IMR-90 (cell line): ENCODE measurements around the gene COL24A1. TPM values are rescaled to one million over a fixed set of nuclear protein-coding genes. Genes with fewer than 3 reads are reported as not detected.

Experiments used
- ATAC-seq: fragments of 200-7000 bp; cut with Tn5 transposase; 2 replicates; pipeline ENCODE4 v1.9.1; 2020; ENCODE audit warnings: low read depth, mild to moderate bottlenecking, moderate library complexity
- BruUV-seq: library from RNA; stranded (reverse); fragments of 400-500 nt; replicated peaks from 2 replicates; lab custom pipeline; 2021; lab: Mats Ljungman, UMichigan
- CTCF ChIA-PET: fragments of 300-600 bp; formaldehyde crosslinking; extraction: SDS; loops from one replicate; lab custom pipeline; 2021; ENCODE audit warnings: antibody characterized with exemption; lab: Yijun Ruan, JAX
- POLR2A ChIA-PET: fragments of 300-600 bp; sonication (Branson Sonifier 250); formaldehyde crosslinking; loops from one replicate; lab custom pipeline; 2022; ENCODE audit warnings: antibody characterized with exemption; ENCODE audit not compliant: unreplicated experiment; lab: Charles Lee
- DNase-seq: peaks from one replicate; pipeline ENCODE4 v3.0.0; 2013
- H2AFZ ChIP-seq: replicated peaks from 2 replicates; pipeline ENCODE3; 2013; ENCODE audit warnings: low read length, mild to moderate bottlenecking; ENCODE audit not compliant: poor library complexity
- H2AK5ac ChIP-seq: 2 replicates; pipeline ENCODE4 v1.6.1; 2013; ENCODE audit warnings: low read depth, low read length, inconsistent platforms
- H2AK9ac ChIP-seq: replicated peaks from 2 replicates; pipeline ENCODE3; 2013; ENCODE audit warnings: mild to moderate bottlenecking, low read depth, low read length, moderate library complexity; ENCODE audit not compliant: poor library complexity
- H2BK120ac ChIP-seq: 2 replicates; pipeline ENCODE4 v1.6.1; 2013; ENCODE audit warnings: low read depth, low read length, inconsistent platforms
- H2BK15ac ChIP-seq: 3 replicates; pipeline ENCODE4 v1.6.1; 2013; ENCODE audit warnings: low read depth, low read length, inconsistent platforms
- H2BK20ac ChIP-seq: 2 replicates; pipeline ENCODE4 v1.6.1; 2013; ENCODE audit warnings: low read depth, mild to moderate bottlenecking, inconsistent platforms, low read length, moderate library complexity
- H2BK5ac ChIP-seq: 2 replicates; pipeline ENCODE4 v1.6.1; 2013; ENCODE audit warnings: mild to moderate bottlenecking, low read depth, low read length, inconsistent platforms; ENCODE audit not compliant: poor library complexity, severe bottlenecking
- H3K14ac ChIP-seq: replicated peaks from 2 replicates; pipeline ENCODE4 v1.6.1; 2013; ENCODE audit warnings: low read depth, low read length, inconsistent platforms
- H3K18ac ChIP-seq: 2 replicates; pipeline ENCODE4 v1.6.1; 2013; ENCODE audit warnings: low read depth, low read length, control low read depth
- H3K23ac ChIP-seq: 2 replicates; pipeline ENCODE4 v1.6.1; 2013; ENCODE audit warnings: low read depth, low read length, inconsistent platforms
- H3K27ac ChIP-seq: 2 replicates; pipeline ENCODE4 v1.5.1; 2013; ENCODE audit warnings: mild to moderate bottlenecking, control low read depth, low read length; ENCODE audit not compliant: insufficient read depth
- H3K27me3 ChIP-seq: 2 replicates; pipeline ENCODE4 v1.6.1; 2013; ENCODE audit warnings: low read length; ENCODE audit not compliant: control insufficient read depth, insufficient read depth
- H3K36me3 ChIP-seq: 2 replicates; pipeline ENCODE4 v1.6.1; 2013; ENCODE audit warnings: low read length, mixed read lengths; ENCODE audit not compliant: control insufficient read depth, insufficient read depth
- H3K4ac ChIP-seq: 2 replicates; pipeline ENCODE4 v1.6.1; 2013; ENCODE audit warnings: low read depth, low read length, inconsistent platforms
- H3K4me1 ChIP-seq: 2 replicates; pipeline ENCODE4 v1.6.1; 2013; ENCODE audit warnings: low read length, mixed read lengths; ENCODE audit not compliant: control insufficient read depth, insufficient read depth
- H3K4me2 ChIP-seq: 2 replicates; pipeline ENCODE4 v1.6.1; 2013; ENCODE audit warnings: low read depth, mild to moderate bottlenecking, control low read depth, low read length, moderate library complexity
- H3K4me3 ChIP-seq: 2 replicates; pipeline ENCODE4 v1.5.1; 2013; ENCODE audit warnings: low read depth, mild to moderate bottlenecking, control low read depth, low read length, moderate library complexity; ENCODE audit not compliant: insufficient read depth
- H3K56ac ChIP-seq: 2 replicates; pipeline ENCODE4 v1.6.1; 2013; ENCODE audit warnings: low read length, inconsistent platforms; ENCODE audit not compliant: insufficient read depth; ENCODE audit errors: extremely low read depth
- H3K79me1 ChIP-seq, 2 experiments: 2 replicates each; pipeline ENCODE4 v1.6.1; 2013; ENCODE audit warnings: low read length in 2 of 2, inconsistent platforms in 1 of 2, low read depth in 1 of 2
- H3K9ac ChIP-seq: 2 replicates; pipeline ENCODE4 v1.6.1; 2013; ENCODE audit warnings: low read depth, low read length, control low read depth
- H3K9me1 ChIP-seq: 2 replicates; pipeline ENCODE4 v1.6.1; 2013; ENCODE audit warnings: low read length, inconsistent platforms; ENCODE audit not compliant: insufficient read depth
- H3K9me3 ChIP-seq: 2 replicates; pipeline ENCODE4 v1.6.1; 2013; ENCODE audit warnings: low read length; ENCODE audit not compliant: control insufficient read depth, insufficient read depth
- H4K20me1 ChIP-seq: 2 replicates; pipeline ENCODE4 v1.6.1; 2013; ENCODE audit warnings: low read length, inconsistent platforms; ENCODE audit not compliant: insufficient read depth
- H4K5ac ChIP-seq: 2 replicates; pipeline ENCODE4 v1.6.1; 2013; ENCODE audit warnings: mild to moderate bottlenecking, low read depth, low read length, control low read depth
- H4K8ac ChIP-seq, 2 experiments: 2 replicates each; pipeline ENCODE4 v1.6.1; 2013; ENCODE audit warnings: low read depth in 2 of 2, low read length in 2 of 2, control low read depth in 1 of 2, inconsistent platforms in 1 of 2
- H4K91ac ChIP-seq: 2 replicates; pipeline ENCODE4 v1.6.1; 2013; ENCODE audit warnings: low read depth, low read length, inconsistent platforms; ENCODE audit not compliant: insufficient read depth
- BHLHE40 ChIP-seq: fragments of 150-350 bp; IDR thresholded peaks from 2 replicates; pipeline ENCODE4 v1.6.1; 2016; ENCODE audit warnings: mild to moderate bottlenecking, low read depth, low read length
- CHD1 ChIP-seq: IDR thresholded peaks from 2 replicates; pipeline ENCODE4 v1.6.1; 2012; ENCODE audit warnings: low read depth, low read length, improper control_type of control experiment
- FOS ChIP-seq: fragments of 150-350 bp; IDR thresholded peaks from 2 replicates; pipeline ENCODE4 v1.6.1; 2016; ENCODE audit warnings: low read depth, low read length
- MAFK ChIP-seq: IDR thresholded peaks from 2 replicates; pipeline ENCODE4 v1.6.1; 2012; ENCODE audit warnings: low read depth, low read length, improper control_type of control experiment
- MXI1 ChIP-seq: IDR thresholded peaks from 2 replicates; pipeline ENCODE4 v1.6.1; 2012; ENCODE audit warnings: low read depth, mild to moderate bottlenecking, low read length, moderate library complexity, borderline replicate concordance
- NFE2L2 ChIP-seq: fragments of 150-350 bp; IDR thresholded peaks from 2 replicates; pipeline ENCODE4 v1.6.1; 2016; ENCODE audit warnings: low read depth, mild to moderate bottlenecking, low read length
- POLR2A ChIP-seq: IDR thresholded peaks from 2 replicates; pipeline ENCODE4 v1.6.1; 2012; ENCODE audit warnings: mild to moderate bottlenecking, low read depth, low read length
- RCOR1 ChIP-seq: IDR thresholded peaks from 2 replicates; pipeline ENCODE4 v1.6.1; 2012; ENCODE audit warnings: mild to moderate bottlenecking, low read length, improper control_type of control experiment; ENCODE audit not compliant: insufficient replicate concordance
- RFX5 ChIP-seq: IDR thresholded peaks from 2 replicates; pipeline ENCODE4 v1.8.0; 2012; ENCODE audit warnings: low read depth, mild to moderate bottlenecking, low read length, moderate library complexity
- WGBS, 2 experiments: methylation state at CpG; one replicate each; pipeline versions ENCODE4 v1.1.5 to v1.1.7; 2013; ENCODE audit warnings: missing lambda C conversion rate in 2 of 2; ENCODE audit not compliant: insufficient read length in 1 of 2; ENCODE audit errors: extremely low coverage in 2 of 2; 5-methylcytosine and 5-hydroxymethylcytosine counted together
- dilution Hi-C: fragments of 300-500 bp; cut with HindIII; formaldehyde crosslinking; loops from one replicate; pipeline ENCODE4 v1.14.3; 2018; ENCODE audit warnings: low sequenced_read_pairs; ENCODE audit not compliant: unreplicated experiment
- in situ Hi-C: fragments of 300-500 bp; cut with MboI; formaldehyde crosslinking; loops from 3 replicates; pipeline ENCODE4 v1.14.3; 2019; ENCODE audit warnings: low sequenced_read_pairs, inconsistent platforms, mixed read lengths
- intact Hi-C: fragments of 100-400 bp; cut with micrococcal nuclease; formaldehyde crosslinking; loops from 2 replicates; pipeline ENCODE4 v1.10.0; 2022
- polyA plus RNA-seq, 3 experiments: library from polyadenylated mRNA; depleted of rRNA; stranded (reverse); fragments of >200 nt; gene quantifications; 2 replicates each; pipeline ENCODE4 v1.2.3, GENCODE V29; 2012; ENCODE audit warnings: low replicate concordance in 1 of 3
- total RNA-seq: library from RNA; depleted of rRNA; stranded (reverse); fragments of >200 nt; gene quantifications from 2 replicates; pipeline ENCODE4 v1.2.3, GENCODE V29; 2012
- TF ChIP-seq, protein P1 (sequence below): fragments of 150-350 bp; IDR thresholded peaks from 2 replicates; pipeline ENCODE4 v1.6.1; 2016; ENCODE audit warnings: low read depth, mild to moderate bottlenecking, low read length, moderate library complexity, borderline replicate concordance
- TF ChIP-seq, protein P2 (sequence below): conservative IDR thresholded peaks from 2 replicates; pipeline ENCODE4 v1.5.1; 2012; ENCODE audit warnings: mild to moderate bottlenecking, low read depth, low read length, improper control_type of control experiment
- TF ChIP-seq, protein P3 (sequence below): fragments of 150-350 bp; IDR thresholded peaks from 2 replicates; pipeline ENCODE4 v1.6.1; 2017; ENCODE audit warnings: mild to moderate bottlenecking, antibody characterized with exemption, low read length, low read depth

COL24A1 gene
- total and polyA plus RNA-seq, 2 of the 4 experiments (the other 2 are of a cell fraction): 1.4 to 2.2 TPM

DNA sequence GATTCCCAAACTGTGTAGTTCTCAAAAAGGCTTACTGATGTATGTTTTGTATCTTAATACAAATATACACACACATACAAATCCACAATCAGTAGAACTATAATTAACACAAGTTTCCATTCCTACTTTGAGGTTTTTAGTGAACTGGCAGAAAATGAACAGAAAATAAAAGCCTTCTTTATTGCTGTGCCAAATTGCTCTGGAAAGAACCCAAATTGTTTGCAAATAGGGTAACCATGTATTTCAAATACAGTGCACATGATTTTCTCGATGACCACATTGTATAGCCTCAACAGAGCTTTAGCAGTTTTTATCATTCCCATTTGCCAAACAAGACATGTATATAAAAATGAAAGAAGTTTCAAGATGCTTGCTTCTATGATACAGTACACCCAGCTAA is 173.3 kb downstream of the COL24A1 start:
- H3K14ac ChIP-seq: no peak overlapping the region
- no peak overlapping the region for H2BK120ac ChIP-seq
- H4K20me1 ChIP-seq: no peaks in the 10 kb centered on the region
- no peak overlapping the region for H3K23ac ChIP-seq
- no peak overlapping the region for H2AK5ac ChIP-seq
- no peaks in the 10 kb centered on the region for H3K36me3 ChIP-seq
- H2BK20ac ChIP-seq: no peak overlapping the region
- H2AK9ac ChIP-seq: no peak overlapping the region
- in situ Hi-C loops: no loop called here
- no peak overlapping the region for H3K18ac ChIP-seq
- H3K4ac ChIP-seq: no peak overlapping the region
- H3K9ac ChIP-seq: no peak overlapping the region
- H4K5ac ChIP-seq: no peak overlapping the region
- H2BK15ac ChIP-seq: no peak overlapping the region
- intact Hi-C loops: no loop called here
- dilution Hi-C loops: no loop called here
- no TSS peak for BruUV-seq
- no peak overlapping the region for H3K4me3 ChIP-seq
- no peaks in the 10 kb centered on the region for H3K4me1 ChIP-seq
- H2AFZ ChIP-seq: no peak overlapping the region
- ATAC-seq (no peak), DNase-seq (no peak)
- no CpG with 5 or more reads among the region's 1 CpG for WGBS, 2 experiments
- no peaks in the 10 kb centered on the region for H3K9me3 ChIP-seq
- no peak overlapping the region for H2BK5ac ChIP-seq
- H3K27me3 ChIP-seq: no peaks in the 10 kb centered on the region
- no peak overlapping the region for H4K8ac ChIP-seq
- TF ChIP-seq RFX5: no peak
- TF ChIP-seq, protein P1, sequence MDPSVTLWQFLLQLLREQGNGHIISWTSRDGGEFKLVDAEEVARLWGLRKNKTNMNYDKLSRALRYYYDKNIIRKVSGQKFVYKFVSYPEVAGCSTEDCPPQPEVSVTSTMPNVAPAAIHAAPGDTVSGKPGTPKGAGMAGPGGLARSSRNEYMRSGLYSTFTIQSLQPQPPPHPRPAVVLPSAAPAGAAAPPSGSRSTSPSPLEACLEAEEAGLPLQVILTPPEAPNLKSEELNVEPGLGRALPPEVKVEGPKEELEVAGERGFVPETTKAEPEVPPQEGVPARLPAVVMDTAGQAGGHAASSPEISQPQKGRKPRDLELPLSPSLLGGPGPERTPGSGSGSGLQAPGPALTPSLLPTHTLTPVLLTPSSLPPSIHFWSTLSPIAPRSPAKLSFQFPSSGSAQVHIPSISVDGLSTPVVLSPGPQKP: no peak
- TF ChIP-seq CHD1: no peak
- no peak for TF ChIP-seq MXI1
- no peak for TF ChIP-seq MAFK
- TF ChIP-seq POLR2A: no peak
- TF ChIP-seq RCOR1: no peak
- TF ChIP-seq BHLHE40: no peak
- no peak for TF ChIP-seq NFE2L2
- TF ChIP-seq, protein P2, sequence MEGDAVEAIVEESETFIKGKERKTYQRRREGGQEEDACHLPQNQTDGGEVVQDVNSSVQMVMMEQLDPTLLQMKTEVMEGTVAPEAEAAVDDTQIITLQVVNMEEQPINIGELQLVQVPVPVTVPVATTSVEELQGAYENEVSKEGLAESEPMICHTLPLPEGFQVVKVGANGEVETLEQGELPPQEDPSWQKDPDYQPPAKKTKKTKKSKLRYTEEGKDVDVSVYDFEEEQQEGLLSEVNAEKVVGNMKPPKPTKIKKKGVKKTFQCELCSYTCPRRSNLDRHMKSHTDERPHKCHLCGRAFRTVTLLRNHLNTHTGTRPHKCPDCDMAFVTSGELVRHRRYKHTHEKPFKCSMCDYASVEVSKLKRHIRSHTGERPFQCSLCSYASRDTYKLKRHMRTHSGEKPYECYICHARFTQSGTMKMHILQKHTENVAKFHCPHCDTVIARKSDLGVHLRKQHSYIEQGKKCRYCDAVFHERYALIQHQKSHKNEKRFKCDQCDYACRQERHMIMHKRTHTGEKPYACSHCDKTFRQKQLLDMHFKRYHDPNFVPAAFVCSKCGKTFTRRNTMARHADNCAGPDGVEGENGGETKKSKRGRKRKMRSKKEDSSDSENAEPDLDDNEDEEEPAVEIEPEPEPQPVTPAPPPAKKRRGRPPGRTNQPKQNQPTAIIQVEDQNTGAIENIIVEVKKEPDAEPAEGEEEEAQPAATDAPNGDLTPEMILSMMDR: no peak
- TF ChIP-seq, protein P3, sequence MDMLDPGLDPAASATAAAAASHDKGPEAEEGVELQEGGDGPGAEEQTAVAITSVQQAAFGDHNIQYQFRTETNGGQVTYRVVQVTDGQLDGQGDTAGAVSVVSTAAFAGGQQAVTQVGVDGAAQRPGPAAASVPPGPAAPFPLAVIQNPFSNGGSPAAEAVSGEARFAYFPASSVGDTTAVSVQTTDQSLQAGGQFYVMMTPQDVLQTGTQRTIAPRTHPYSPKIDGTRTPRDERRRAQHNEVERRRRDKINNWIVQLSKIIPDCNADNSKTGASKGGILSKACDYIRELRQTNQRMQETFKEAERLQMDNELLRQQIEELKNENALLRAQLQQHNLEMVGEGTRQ: no peak
- TF ChIP-seq FOS: no peak
- CTCF ChIA-PET: no interaction called here
- H3K56ac ChIP-seq: no peak overlapping the region
- no peaks in the 10 kb centered on the region for H3K79me1 ChIP-seq
- POLR2A ChIA-PET: no interaction called here
- no peak overlapping the region for H4K91ac ChIP-seq
- H3K27ac ChIP-seq: no peak overlapping the region
- no peak overlapping the region for H3K4me2 ChIP-seq
- H3K9me1 ChIP-seq: no peaks in the 10 kb centered on the region
